ENCODE data around the gene FAM83B.

Gene FAM83B

DNA sequence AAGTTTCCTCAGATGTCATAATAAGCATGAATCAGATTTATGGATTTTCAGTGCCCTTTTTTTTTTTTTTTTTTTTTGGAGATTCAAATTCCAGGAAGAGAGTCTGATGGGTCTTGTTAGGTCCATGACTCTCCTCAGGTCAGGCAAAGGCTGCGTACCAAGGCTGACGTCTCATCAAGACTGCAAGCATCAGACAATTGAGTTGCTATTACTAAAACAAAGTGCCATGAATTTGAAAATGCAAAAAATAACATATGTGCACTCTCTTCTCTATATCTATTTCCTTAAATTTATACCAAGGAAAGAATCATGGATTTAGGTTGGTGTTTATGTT lies 134.7 kb downstream of the FAM83B start:
- DNase-seq = no peak

DNA sequence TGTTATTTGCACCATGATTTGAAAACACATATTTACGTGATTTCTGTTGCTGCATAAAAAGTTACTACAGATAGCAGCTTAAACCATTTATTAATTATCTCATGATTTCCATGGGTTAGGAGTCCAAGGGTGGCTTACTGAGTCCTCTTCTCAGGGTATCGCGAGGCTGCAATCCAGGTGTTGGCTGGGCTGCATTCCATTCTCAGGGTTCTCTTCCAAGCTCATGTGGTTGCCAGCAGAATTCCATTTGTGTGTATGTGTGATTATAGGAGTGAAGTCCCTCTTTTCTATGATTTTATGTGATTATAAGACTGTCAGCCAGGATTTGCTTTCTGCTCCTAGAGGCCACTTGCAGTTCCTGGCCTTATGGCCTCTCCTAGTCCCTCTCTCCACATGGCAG lies 135.1 kb downstream of the FAM83B start:
- no peak for DNase-seq

DNA sequence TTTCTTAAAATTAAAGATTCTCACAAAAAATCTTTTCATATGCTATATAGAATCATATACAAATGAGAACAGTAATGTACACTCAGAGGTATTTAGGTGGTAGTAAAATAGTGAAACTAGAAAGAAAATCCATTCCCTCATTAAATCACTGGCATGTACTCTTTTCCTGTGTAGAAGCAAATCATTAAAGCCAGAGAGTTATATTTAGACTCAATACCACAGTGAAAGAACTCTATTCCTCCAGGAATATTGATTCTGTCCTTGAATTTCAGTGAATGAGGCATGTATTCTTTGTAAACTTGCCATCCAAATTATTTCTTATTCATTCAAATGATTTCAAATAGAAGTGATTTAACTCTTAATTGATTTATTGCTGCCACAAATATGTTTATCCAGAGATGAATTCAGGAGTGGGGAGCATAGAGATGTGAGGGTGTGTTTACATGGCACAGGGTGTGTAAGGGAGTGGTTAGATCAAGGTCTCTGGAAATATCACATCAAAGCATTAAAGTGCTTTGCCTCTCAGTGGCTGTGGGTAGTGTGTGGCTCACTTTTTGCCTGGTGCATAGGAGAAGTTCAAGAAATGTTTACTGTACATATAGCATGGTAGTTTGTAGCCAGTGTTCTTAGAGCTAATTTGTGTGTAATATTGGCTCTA lies 141.2 kb downstream of the FAM83B start:
- no peak for DNase-seq

GRCh38 chr6:54988576-54988975 lies 142.0 kb downstream of the FAM83B start:
- no peak for DNase-seq

DNA sequence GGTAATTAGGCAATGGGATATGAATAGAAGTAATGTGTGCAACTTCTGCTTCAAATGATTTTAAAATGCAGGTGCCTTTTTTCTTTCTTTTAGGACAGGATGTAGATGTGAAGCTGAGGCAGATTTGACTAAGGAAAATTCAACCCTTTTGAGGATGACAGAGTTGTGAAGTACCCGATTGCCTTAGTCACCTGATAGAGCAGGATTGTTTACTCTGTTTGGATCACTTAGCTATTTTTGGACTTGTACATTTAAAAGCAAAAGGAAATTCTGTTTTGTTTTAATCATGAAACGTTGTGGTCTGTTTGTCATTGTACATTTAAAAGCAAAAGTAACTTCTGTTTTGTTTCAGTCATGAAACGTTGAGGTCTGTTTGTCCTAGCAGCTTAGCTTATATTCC lies 143.4 kb downstream of the FAM83B start:
- DNase-seq = no peak
